GM23338 (cell line): Measurements from ENCODE around the gene LRP1-AS. TPM values are rescaled to one million over a fixed set of nuclear protein-coding genes. Genes with fewer than 3 reads are reported as not detected.

Experiments
- ATAC-seq: fragments of 200-7000 bp; cut with Tn5 transposase; 3 replicates; pipeline ENCODE4 v1.9.1; 2020
- DNase-seq: peaks from one replicate; pipeline ENCODE4 v3.0.0-alpha.2; 2015; ENCODE audit warnings: low spot score
- H2AFZ ChIP-seq: fragments of 200-600 bp; sonication (generic); 2 replicates; pipeline ENCODE4 v1.8.0; 2016; ENCODE audit warnings: antibody characterized with exemption, mild to moderate bottlenecking, moderate library complexity
- H3F3A ChIP-seq: fragments of 200-600 bp; sonication (generic); replicated peaks from 2 replicates; pipeline ENCODE4 v1.8.0; 2017; ENCODE audit warnings: antibody characterized with exemption, mixed run types, low read depth
- H3K27ac ChIP-seq: fragments of 200-600 bp; sonication (generic); 2 replicates; pipeline ENCODE4 v1.6.1; 2016; ENCODE audit warnings: low read depth
- H3K27me3 ChIP-seq: fragments of 200-600 bp; sonication (generic); 2 replicates; pipeline ENCODE4 v1.8.0; 2016; ENCODE audit warnings: mild to moderate bottlenecking, mixed run types, moderate library complexity; ENCODE audit not compliant: insufficient read depth
- H3K36me3 ChIP-seq: fragments of 200-600 bp; sonication (generic); 2 replicates; pipeline ENCODE4 v1.8.0; 2016; ENCODE audit warnings: mild to moderate bottlenecking; ENCODE audit not compliant: insufficient read depth
- H3K4me1 ChIP-seq: fragments of 200-600 bp; sonication (generic); 2 replicates; pipeline ENCODE4 v1.8.0; 2016; ENCODE audit warnings: mild to moderate bottlenecking, moderate library complexity; ENCODE audit not compliant: insufficient read depth
- H3K4me2 ChIP-seq: fragments of 200-600 bp; sonication (generic); 2 replicates; pipeline ENCODE4 v1.7.1; 2017; ENCODE audit warnings: mixed run types
- H3K4me3 ChIP-seq: fragments of 200-600 bp; sonication (generic); 2 replicates; pipeline ENCODE4 v1.6.1; 2016; ENCODE audit warnings: mixed run types
- H3K79me2 ChIP-seq: fragments of 200-600 bp; sonication (generic); replicated peaks from 2 replicates; pipeline ENCODE4 v1.8.0; 2017; ENCODE audit warnings: mild to moderate bottlenecking; ENCODE audit not compliant: insufficient read depth
- H3K9me2 ChIP-seq: fragments of 200-600 bp; sonication (generic); 2 replicates; pipeline ENCODE4 v1.8.0; 2017; ENCODE audit not compliant: insufficient read depth
- H4K20me1 ChIP-seq: fragments of 200-600 bp; sonication (generic); replicated peaks from 2 replicates; pipeline ENCODE4 v1.8.0; 2017; ENCODE audit warnings: mild to moderate bottlenecking; ENCODE audit not compliant: insufficient read depth
- H3K27ac Mint-ChIP-seq: 2 replicates; pipeline ENCODE4 v1.8.0; 2020; ENCODE audit warnings: inconsistent platforms, mild to moderate bottlenecking, moderate library complexity, mixed read lengths
- H3K27me3 Mint-ChIP-seq: 3 replicates; pipeline ENCODE4 v1.8.0; 2022; ENCODE audit warnings: low read depth, mild to moderate bottlenecking, moderate library complexity, mixed read lengths, inconsistent platforms; ENCODE audit not compliant: insufficient read depth, poor library complexity
- H3K36me3 Mint-ChIP-seq: 3 replicates; pipeline ENCODE4 v1.8.0; 2021; ENCODE audit warnings: low read depth, mild to moderate bottlenecking, inconsistent platforms, moderate library complexity, mixed read lengths
- H3K4me1 Mint-ChIP-seq: 3 replicates; pipeline ENCODE4 v1.8.0; 2020; ENCODE audit warnings: mild to moderate bottlenecking, inconsistent platforms, mixed read lengths
- H3K4me3 Mint-ChIP-seq: 3 replicates; pipeline ENCODE4 v1.8.0; 2021; ENCODE audit warnings: moderate library complexity, mild to moderate bottlenecking, inconsistent platforms, mixed read lengths
- H3K9me3 Mint-ChIP-seq: 3 replicates; pipeline ENCODE4 v1.8.0; 2020; ENCODE audit warnings: moderate library complexity, mild to moderate bottlenecking, inconsistent platforms, mixed read lengths
- CREB1 ChIP-seq: fragments of 250-450 bp; sonication (Bioruptor Pico); IDR thresholded peaks from 2 replicates; pipeline ENCODE4 v1.5.0; 2020; ENCODE audit warnings: low read depth, mild to moderate bottlenecking, moderate library complexity
- EZH2 ChIP-seq: fragments of 200-600 bp; sonication (generic); IDR thresholded peaks from one replicate; pipeline ENCODE4 v1.8.0; 2017; ENCODE audit warnings: antibody characterized with exemption, mild to moderate bottlenecking, low read depth; ENCODE audit not compliant: unreplicated experiment
- EZH2phosphoT487 ChIP-seq: fragments of 200-600 bp; sonication (generic); IDR thresholded peaks from one replicate; pipeline ENCODE4 v1.8.1; 2018; ENCODE audit warnings: antibody characterized with exemption; ENCODE audit not compliant: unreplicated experiment
- JUNB ChIP-seq: IDR thresholded peaks from one replicate; pipeline ENCODE4 v1.6.1; 2016; ENCODE audit warnings: antibody characterized with exemption; ENCODE audit not compliant: unreplicated experiment
- NANOG ChIP-seq: IDR thresholded peaks from 2 replicates; pipeline ENCODE4 v1.6.1; 2016; ENCODE audit warnings: antibody characterized with exemption, borderline replicate concordance
- POLR2AphosphoS5 ChIP-seq: IDR thresholded peaks from 2 replicates; pipeline ENCODE4 v1.6.1; 2016; ENCODE audit warnings: antibody characterized with exemption, low read depth
- REST ChIP-seq: IDR thresholded peaks from one replicate; pipeline ENCODE4 v1.6.1; 2018; ENCODE audit warnings: antibody characterized with exemption; ENCODE audit not compliant: unreplicated experiment
- STAT1 ChIP-seq: IDR thresholded peaks from one replicate; pipeline ENCODE4 v1.6.1; 2016; ENCODE audit warnings: antibody characterized with exemption; ENCODE audit not compliant: unreplicated experiment
- ZNF114 ChIP-seq: fragments of 250-450 bp; sonication (Bioruptor Pico); IDR thresholded peaks from 2 replicates; pipeline ENCODE4 v1.5.0; 2020; ENCODE audit warnings: mild to moderate bottlenecking, moderate library complexity
- ZNF331 ChIP-seq: fragments of 250-450 bp; sonication (Bioruptor Pico); IDR thresholded peaks from 2 replicates; pipeline ENCODE4 v1.5.0; 2020; ENCODE audit warnings: low read depth, mild to moderate bottlenecking, moderate library complexity
- ZNF462 ChIP-seq: fragments of 250-450 bp; sonication (Bioruptor Pico); IDR thresholded peaks from 2 replicates; pipeline ENCODE4 v1.5.0; 2020; ENCODE audit warnings: mild to moderate bottlenecking, moderate library complexity
- polyA plus RNA-seq: library from polyadenylated mRNA; unstranded; fragments of >200 nt; fragmentation: Nextera tagmentation; extraction: Ambion mirVana; gene quantifications from 2 replicates; pipeline ENCODE4 v1.2.1, GENCODE V29; 2016
- total RNA-seq: library from RNA; depleted of rRNA; stranded (reverse); fragments of >200 nt; shearing (Covaris generic); gene quantifications from 2 replicates; pipeline ENCODE4 v1.2.3, GENCODE V29; 2014
- TF ChIP-seq, protein P1 (sequence below), 2 experiments: fragments of 200-600 bp in 1 of 2; sonication (generic) in 1 of 2; conservative IDR thresholded peaks; 2 replicates each; pipeline versions ENCODE4 v1.5.1 to v1.6.1; 2016 to 2017; ENCODE audit warnings: antibody characterized with exemption in 2 of 2, low read depth in 2 of 2, mild to moderate bottlenecking in 2 of 2, moderate library complexity in 1 of 2
- TF ChIP-seq, protein P2 (sequence below): IDR thresholded peaks from 2 replicates; pipeline ENCODE4 v1.6.1; 2016; ENCODE audit warnings: antibody characterized with exemption

The LRP1-AS gene
- total and polyA plus RNA-seq, 2 experiments from 2014 or later: 0.86 TPM; not detected in 1

DNA sequence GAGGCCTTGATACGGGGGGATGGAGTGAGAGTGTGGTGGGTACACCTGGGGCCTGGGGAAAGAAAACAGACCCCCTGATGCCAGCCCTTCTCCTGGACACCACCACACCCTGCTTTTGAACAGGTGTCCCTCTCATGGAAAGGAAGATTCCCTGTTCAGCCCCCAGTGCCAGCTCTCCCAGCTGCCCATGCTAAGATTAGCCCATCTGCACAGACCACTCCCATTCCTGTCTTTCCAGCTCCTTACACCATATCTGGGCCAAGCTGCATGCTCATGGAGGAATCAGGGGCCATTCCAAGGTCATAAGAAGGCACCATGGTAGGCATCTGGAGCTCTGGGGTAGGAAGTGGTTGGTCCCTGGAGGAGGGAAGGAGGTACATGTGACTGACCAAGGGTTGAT lies 48.9 kb downstream of the LRP1-AS start:
- Histone ChIP-seq H3K27ac (no peak overlapping the region), H4K20me1 (no peaks in the 10 kb centered on the region), H2AFZ (no peak overlapping the region), H3K27me3 (no peaks in the 10 kb centered on the region), H3K79me2 (no peaks in the 10 kb centered on the region), H3K4me2 (no peak overlapping the region), H3K4me1 (peaks cover 20% of the 10 kb centered on the region), H3F3A (peaks cover 6% of the 10 kb centered on the region; the same call in 1 of the 2 replicates), H3K9me2 (no peaks in the 10 kb centered on the region), H3K36me3 (no peaks in the 10 kb centered on the region), H3K4me3 (no peak overlapping the region)
- Mint-ChIP-seq H3K27me3 (peaks cover 23% of the 10 kb centered on the region), H3K27ac (no peak overlapping the region), H3K4me1 (peaks cover 28% of the 10 kb centered on the region), H3K9me3 (no peaks in the 10 kb centered on the region), H3K4me3 (no peak overlapping the region), H3K36me3 (peaks cover 38% of the 10 kb centered on the region)
- no peak for DNase-seq
- TF ChIP-seq ZNF114 (CRISPR knock-in tag) (no peak), EZH2 (no peak), STAT1 (no peak), REST (no peak), EZH2phosphoT487 (no peak), POLR2AphosphoS5 (no peak), JUNB (no peak), CREB1 (CRISPR knock-in tag) (no peak), ZNF331 (CRISPR knock-in tag) (no peak), NANOG (no peak), ZNF462 (CRISPR knock-in tag) (no peak)
- TF ChIP-seq, protein P1, sequence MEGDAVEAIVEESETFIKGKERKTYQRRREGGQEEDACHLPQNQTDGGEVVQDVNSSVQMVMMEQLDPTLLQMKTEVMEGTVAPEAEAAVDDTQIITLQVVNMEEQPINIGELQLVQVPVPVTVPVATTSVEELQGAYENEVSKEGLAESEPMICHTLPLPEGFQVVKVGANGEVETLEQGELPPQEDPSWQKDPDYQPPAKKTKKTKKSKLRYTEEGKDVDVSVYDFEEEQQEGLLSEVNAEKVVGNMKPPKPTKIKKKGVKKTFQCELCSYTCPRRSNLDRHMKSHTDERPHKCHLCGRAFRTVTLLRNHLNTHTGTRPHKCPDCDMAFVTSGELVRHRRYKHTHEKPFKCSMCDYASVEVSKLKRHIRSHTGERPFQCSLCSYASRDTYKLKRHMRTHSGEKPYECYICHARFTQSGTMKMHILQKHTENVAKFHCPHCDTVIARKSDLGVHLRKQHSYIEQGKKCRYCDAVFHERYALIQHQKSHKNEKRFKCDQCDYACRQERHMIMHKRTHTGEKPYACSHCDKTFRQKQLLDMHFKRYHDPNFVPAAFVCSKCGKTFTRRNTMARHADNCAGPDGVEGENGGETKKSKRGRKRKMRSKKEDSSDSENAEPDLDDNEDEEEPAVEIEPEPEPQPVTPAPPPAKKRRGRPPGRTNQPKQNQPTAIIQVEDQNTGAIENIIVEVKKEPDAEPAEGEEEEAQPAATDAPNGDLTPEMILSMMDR (conservative IDR thresholded peaks at IDR 0.05; ENCODE audit: low read depth in 2 of 2): no peak
- TF ChIP-seq, protein P2, sequence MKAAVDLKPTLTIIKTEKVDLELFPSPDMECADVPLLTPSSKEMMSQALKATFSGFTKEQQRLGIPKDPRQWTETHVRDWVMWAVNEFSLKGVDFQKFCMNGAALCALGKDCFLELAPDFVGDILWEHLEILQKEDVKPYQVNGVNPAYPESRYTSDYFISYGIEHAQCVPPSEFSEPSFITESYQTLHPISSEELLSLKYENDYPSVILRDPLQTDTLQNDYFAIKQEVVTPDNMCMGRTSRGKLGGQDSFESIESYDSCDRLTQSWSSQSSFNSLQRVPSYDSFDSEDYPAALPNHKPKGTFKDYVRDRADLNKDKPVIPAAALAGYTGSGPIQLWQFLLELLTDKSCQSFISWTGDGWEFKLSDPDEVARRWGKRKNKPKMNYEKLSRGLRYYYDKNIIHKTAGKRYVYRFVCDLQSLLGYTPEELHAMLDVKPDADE: no peak
- no peak for ATAC-seq
